A549 (cell line): Measurements from ENCODE around the gene OMG.

Experiments used
- BHLHE40 ChIP-seq: IDR thresholded peaks from 2 replicates; pipeline ENCODE4 v1.6.1; 2012; ENCODE audit warnings: low read depth, low read length, inconsistent platforms
- EP300 ChIP-seq, 2 experiments: fragments of >200 bp; sonication (Bioruptor Twin); formaldehyde crosslinking; IDR thresholded peaks; 2 replicates in 1 of 2; 3 replicates in 1 of 2; pipeline ENCODE4 v1.6.1; 2016 to 2017
- USF2 ChIP-seq: fragments of 450-650 bp; IDR thresholded peaks from 2 replicates; pipeline ENCODE4 v1.6.1; 2014; ENCODE audit warnings: antibody characterized with exemption

- no peak for TF ChIP-seq USF2
- no peak for TF ChIP-seq EP300 (IDR thresholded peaks at IDR 0.05)
- no peak for TF ChIP-seq BHLHE40
Measured at GRCh38 chr17:31251970-31252328, 45.1 kb downstream of the OMG start.
